ENCODE measurements around the gene UCP1.

DNA sequence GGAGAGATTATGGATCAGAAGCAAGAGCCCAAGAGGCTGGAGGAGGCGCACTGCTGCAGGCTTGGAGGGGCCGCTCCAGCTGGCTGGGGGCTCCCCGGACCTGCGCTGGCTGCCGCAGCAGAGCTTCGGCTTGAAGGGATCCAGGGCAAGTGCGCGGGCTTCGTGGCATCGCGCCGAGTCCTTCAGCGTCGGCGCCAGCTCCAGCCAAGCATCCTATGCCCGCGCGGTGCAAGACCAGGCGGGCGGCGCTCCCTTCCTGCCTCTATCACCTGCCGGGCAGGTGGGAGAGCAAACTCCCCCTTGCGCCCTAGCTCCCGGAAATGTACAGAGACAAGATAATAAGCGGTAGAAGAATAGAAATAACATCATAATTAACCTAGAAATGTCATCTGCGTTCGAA is 10.5 kb upstream of the UCP1 start:
- TF ChIP-seq POLR2A (IDR thresholded peaks at IDR 0.05) (no peak), CTCF (IDR thresholded peaks at IDR 0.05) (no peak), EP300 (IDR thresholded peaks at IDR 0.05) (no peak)

Data from ovary (tissue), 3 donors.